Mammary microvascular endothelial cell (primary cell): ENCODE data around the gene ITGAL. TPM values are rescaled to one million over a fixed set of nuclear protein-coding genes. Genes with fewer than 3 reads are reported as not detected.

Experiments used
- total RNA-seq: library from RNA; depleted of rRNA; stranded (reverse); fragments of >200 nt; gene quantifications from 2 replicates; pipeline ENCODE4 v1.2.3, GENCODE V29; 2015

ITGAL gene
- under 0.01 and 0.05 TPM in 2 replicates for total RNA-seq

DNA sequence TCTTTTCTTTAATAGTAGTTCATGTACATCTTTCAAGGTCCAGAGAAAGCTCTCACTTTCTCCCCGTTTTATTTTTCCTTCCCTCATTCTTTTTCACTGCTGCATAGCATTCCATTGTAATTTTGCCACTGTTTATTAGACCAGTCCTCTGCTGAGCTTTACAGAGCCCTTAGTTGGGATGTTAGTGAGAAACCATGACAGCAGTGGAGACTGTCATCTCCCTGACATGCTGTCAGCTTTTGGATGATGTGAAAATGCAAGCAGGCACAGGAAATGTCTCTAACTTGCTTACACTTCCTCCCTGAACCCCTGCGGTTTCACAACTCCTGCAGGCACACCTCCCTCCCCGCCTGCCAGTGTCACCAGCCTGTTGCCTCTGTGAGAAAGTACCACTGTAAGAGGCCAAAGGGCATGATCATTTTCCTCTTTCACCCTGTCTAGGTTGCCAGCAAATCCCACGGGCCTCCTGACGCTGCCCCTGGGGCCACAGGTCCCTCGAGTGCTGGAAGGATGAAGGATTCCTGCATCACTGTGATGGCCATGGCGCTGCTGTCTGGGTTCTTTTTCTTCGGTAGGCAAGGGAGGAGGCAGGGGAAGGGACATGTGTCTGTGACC lies at the start of gene ITGAL:
Gene ITGAL, plus strand, starts transcription at position 415 of the 615 bp plus-strand sequence. Its CDS starts 96 bp downstream, at position 511.

DNA sequence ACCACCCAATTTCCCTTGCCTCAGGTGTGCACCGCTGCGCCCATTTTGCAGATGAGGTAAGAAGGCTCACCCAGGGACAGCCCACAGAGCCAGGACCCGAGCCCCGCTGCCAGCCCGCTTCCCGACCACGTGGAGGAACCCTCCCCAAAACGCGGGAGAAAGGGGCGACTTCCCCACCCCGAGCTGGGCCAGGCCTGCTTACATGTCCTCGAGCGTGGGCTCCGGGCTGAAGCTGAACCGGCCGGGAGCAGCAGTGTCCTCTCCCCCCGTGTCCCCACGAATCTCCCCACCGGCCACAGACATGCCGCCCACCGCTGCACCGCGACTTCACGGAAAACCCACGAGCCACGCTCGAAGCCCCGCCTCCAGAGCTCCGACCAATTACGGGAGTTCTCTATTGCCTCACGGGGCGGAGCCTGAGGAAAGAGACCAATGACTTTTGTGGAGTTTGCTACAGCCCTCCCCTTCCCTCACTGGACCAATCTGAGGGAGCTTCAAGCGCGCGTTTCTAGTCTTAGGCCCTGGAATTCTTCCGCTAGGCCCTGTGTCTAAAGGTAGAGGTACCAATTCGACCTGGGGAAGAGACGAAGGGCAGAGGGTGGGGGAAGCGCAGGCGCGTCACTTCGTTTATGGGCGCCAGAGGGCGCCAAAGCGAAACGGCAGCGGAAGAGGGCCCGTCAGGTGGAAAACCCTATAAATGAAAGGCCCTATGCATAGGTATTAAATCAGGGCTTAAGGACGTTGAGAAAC lies 42.7 kb upstream of the ITGAL start, which contains the start of gene DCTPP1:
Gene DCTPP1, minus strand, starts transcription at position 353 of the 750 bp plus-strand sequence. Its CDS starts 50 bp downstream, at position 303.

DNA sequence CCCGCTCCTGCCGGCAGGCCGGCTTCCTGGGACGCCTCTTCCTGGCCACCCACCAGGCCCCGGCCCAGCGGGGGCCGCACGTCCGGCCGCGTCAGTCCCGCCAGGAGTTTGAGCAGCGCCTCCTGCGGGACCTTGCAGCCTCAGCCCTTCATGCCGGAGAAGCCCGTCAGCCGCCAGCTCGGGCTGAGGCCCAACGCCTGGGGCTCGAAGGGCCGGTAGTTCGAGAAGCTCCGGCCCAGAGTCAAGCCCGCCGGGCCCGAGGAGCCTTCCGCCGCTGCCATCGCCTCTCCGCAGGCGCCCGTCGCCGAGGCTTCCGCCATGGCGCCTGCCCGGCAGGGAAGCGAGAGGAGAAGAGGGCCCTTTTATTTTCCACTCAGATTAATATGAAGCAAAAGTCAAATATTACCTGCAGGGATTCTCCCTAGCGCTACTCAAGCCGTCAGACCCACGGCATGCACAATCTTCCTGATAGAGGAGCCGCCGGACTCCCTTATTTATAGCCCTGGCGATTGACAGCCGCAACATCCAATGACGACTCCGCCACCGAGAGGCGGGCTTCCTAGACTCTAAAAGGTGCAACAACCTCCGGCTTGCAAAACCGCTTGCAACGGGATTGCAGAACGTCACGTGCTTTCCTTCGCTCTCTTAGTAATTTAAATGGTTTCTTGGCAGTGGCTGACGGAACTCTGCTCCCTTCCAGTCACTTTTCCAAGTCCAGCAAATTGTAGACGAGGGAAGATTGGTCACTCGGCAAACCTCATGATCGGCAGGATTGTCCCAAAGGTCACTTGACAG lies 26.9 kb upstream of the ITGAL start, which contains the start of gene SEPHS2:
Gene SEPHS2, minus strand, starts transcription at position 467 of the 795 bp plus-strand sequence. Its CDS starts 147 bp downstream, at position 320.

DNA sequence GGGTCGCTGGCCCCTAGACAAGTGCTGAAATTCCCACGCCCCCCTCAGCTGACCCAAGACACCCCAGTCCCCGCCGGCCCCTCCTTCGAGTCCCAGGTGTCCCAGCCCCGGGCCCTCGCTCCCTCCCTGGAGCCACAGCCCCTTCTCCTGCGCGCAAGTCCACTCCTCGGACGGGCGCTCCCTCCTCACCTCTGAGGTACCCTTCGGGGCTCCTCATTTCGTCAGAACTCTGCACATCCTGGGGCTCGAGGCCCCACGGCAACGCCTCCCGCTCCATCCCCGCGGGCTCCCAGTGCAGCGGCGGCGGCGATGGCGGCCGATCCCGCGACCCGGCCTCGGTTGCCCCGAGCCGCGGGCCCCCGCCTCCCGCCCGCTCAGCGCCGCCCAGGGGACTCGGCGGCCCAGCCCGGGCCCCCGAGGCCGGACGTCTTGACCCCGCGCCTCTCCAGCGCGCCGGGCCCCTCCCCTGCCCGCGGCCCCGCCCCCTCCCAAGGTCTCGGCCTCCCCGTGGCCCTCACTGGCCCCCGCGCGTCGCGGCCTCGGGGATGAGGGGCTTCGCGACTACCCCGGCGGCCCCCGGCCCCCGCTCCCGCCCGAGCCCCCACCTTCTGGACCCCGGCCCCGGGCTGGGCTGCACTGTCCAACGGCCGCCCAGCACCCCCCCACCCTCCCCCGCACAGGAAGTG lies 53.7 kb downstream of the ITGAL start, which contains the start of gene ZNF768:
Gene ZNF768, minus strand, starts transcription at position 430 of the 686 bp plus-strand sequence. Its CDS starts 153 bp downstream, at position 277.

DNA sequence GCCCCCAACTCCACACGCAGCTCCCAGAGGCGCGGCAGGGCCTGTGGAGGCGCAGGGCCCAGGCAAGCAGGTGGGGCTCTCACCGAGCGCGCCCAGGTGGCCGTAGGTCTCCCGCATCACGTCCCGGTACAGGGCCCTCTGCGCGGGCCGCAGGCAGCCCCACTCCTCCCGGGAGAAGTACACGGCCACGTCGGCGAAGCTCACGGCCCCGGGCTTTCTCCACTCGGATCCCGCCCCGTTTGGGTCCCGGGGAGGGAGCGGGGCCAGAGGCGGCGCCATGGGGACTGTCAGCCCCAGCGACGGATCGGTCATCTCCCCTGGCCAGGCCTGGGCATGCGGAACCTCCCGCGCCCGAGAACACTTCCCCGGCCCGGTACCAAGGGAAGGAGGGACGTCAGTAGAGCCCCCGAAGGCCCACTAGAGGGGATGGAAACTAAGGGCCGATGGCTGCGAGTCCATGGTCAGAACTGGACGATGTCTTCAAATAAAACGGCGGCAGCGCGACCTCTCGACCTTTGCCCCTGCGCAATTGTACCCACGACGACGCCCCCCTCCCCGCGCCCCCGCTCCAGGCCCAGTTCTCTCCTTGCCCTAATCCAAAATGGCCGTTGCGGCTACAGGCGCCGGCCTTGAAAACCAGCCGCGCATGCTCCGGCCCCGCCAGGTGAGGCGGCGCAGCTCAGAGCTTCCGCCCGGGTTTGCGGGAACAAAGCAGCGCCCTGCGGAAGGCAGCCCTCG lies 62.0 kb downstream of the ITGAL start, which contains the start of gene ZNF747:
Gene ZNF747, minus strand, starts transcription at position 491 of the 738 bp plus-strand sequence. Its CDS starts 179 bp downstream, at position 312.

DNA sequence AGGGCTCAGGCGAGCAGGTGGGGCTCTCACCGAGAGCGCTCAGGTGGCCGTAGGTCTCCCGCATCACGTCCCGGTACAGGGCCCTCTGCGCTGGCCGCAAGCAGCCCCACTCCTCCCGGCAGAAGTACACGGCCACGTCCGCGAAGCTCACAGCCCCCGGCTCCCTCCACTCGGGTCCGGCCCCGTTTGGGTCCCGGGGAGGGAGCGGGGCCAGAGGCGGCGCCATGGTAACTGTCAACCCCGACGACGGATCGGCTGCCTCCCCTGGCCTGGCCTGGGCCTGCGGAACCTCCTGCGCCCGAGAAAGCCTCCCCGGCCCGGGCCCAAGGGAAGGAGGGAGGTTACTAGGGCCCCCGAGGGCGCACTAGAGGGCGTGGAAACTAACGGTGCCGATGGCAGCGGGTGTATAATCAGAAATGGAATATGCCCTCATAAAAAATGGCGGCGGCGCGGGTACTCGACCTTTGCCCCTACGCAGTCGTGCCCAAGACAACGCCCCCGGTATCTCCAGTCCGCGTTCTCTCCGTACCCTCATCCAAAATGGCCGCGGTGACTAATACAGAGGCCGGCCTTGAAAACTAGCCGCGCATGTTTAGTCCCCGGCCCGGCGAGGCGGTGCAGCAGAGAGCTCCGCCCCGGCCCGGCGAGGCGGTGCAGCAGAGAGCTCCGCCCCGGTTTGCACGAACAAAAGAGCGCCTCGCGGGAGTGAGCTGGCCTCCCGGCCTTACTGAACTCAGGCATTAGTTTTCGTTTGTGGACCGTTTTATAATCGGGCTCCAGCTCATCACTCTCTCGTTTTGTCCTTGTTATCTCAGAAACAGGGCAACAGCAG lies 85.6 kb downstream of the ITGAL start, which contains the start of gene ZNF764:
Gene ZNF764, minus strand, starts transcription at position 418 of the 832 bp plus-strand sequence. Its CDS starts 192 bp downstream, at position 226.

DNA sequence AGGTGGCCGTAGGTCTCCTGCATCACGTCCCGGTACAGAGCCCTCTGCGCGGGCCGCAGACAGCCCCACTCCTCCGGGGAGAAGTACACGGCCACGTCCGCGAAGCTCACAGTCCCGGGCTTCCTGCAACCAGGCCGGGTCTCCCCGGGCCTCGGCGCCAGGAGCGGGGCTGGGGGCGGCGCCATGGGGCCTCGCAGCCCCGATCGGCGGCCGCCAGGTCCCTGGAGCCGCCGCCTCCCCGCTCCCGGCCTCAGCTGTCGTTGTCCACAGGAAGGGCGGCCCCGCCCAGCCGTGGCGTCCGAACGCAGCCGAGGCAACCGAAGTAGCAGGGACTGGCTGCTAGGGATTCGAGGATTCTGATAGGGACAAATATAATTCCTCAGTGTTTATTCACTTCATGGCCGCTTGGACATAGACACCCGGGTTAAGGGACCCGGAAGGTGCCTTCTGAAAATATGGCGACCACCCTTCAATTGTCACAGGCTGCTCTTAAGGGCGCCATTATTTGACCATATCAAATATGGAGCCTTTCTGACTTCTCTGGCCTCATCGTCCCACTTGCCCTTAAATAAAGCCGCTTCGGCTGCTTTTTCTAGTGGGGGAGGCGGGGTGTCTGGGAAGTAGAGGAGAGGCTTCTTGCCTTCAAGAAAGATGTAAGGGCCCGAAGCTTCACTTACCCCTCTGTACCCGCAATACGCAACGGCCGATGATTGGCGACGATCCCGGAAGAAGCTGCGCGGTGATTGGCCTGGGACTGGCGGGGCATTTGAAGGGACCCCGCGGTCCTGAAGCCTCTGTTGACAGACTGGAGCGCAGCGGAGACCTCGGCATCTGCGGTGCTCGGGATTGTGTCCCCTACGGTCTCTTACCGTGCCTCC lies 99.1 kb downstream of the ITGAL start, which contains the start of gene ZNF688:
Gene ZNF688, minus strand, starts transcription at position 270 of the 878 bp plus-strand sequence. Its CDS starts 85 bp downstream, at position 185.

Other genes starting within 250 kb of the ITGAL start
- gene NPIPB13, start 224.3 kb upstream of the ITGAL start, total RNA-seq, result 0.10 and 0.27 TPM in 2 replicates
- gene CD2BP2, start 117.4 kb upstream of the ITGAL start, total RNA-seq, result 66.4 and 71.7 TPM in 2 replicates
- gene TBC1D10B, start 102.2 kb upstream of the ITGAL start, total RNA-seq, result 46.5 and 51.0 TPM in 2 replicates
- not detected in 2 replicates for gene MYL11, start 97.9 kb upstream of the ITGAL start, total RNA-seq
- gene SEPTIN1, start 90.2 kb upstream of the ITGAL start, total RNA-seq, result not detected in 2 replicates
- 4.4 and 4.8 TPM in 2 replicates for gene ZNF48, start 77.3 kb upstream of the ITGAL start, total RNA-seq
- gene ZNF771, start 65.1 kb upstream of the ITGAL start, total RNA-seq, result 5.3 and 6.7 TPM in 2 replicates
- gene DCTPP1, start 42.7 kb upstream of the ITGAL start, total RNA-seq, result 70.2 and 71.6 TPM in 2 replicates
- 28.8 and 31.7 TPM in 2 replicates for gene SEPHS2, start 26.9 kb upstream of the ITGAL start, total RNA-seq
- gene ZNF768, start 53.8 kb downstream of the ITGAL start, total RNA-seq, result 23.7 and 25.4 TPM in 2 replicates
- 5.1 and 5.8 TPM in 2 replicates for gene ZNF747, start 62.1 kb downstream of the ITGAL start, total RNA-seq
- 6.9 TPM in 2 replicates for gene ZNF764, start 85.6 kb downstream of the ITGAL start, total RNA-seq
- gene ZNF688, start 99.0 kb downstream of the ITGAL start, total RNA-seq, result 10.2 and 12.1 TPM in 2 replicates
- 4.8 and 5.2 TPM in 2 replicates for gene ZNF785, start 113.0 kb downstream of the ITGAL start, total RNA-seq
- gene ZNF689, start 137.6 kb downstream of the ITGAL start, total RNA-seq, result 5.4 and 6.0 TPM in 2 replicates
- gene PRR14, start 178.2 kb downstream of the ITGAL start, total RNA-seq, result 13.5 and 16.5 TPM in 2 replicates
- gene FBRS, start 185.7 kb downstream of the ITGAL start, total RNA-seq, result 20.6 and 24.6 TPM in 2 replicates
- gene SRCAP, start 226.4 kb downstream of the ITGAL start, total RNA-seq, result 16.7 and 23.7 TPM in 2 replicates